GM12878 (cell line): ENCODE measurements around the gene THUMPD3. TPM values are rescaled to one million over a fixed set of nuclear protein-coding genes. Genes with fewer than 3 reads are reported as not detected.

Source experiments
- ATAC-seq: fragments of 200-7000 bp; cut with Tn5 transposase; 3 replicates; pipeline ENCODE4 v1.9.1; 2020; ENCODE audit warnings: mild to moderate bottlenecking, moderate library complexity
- BruUV-seq: library from RNA; stranded (reverse); fragments of 400-500 nt; replicated peaks from 2 replicates; lab custom pipeline; 2021; lab: Mats Ljungman, UMichigan
- CTCF ChIA-PET: fragments of 300-600 bp; sonication (Branson Sonifier 250); formaldehyde crosslinking; extraction: SDS; loops from one replicate; lab custom pipeline; 2021; ENCODE audit warnings: inconsistent platforms; lab: Yijun Ruan, JAX
- POLR2A ChIA-PET: fragments of 350-600 bp; formaldehyde crosslinking; extraction: SDS; loops from one replicate; lab custom pipeline; 2021; ENCODE audit warnings: inconsistent platforms; lab: Charles Lee
- RAD21 ChIA-PET: fragments of 300-600 bp; sonication (Branson Sonifier 250); formaldehyde crosslinking; loops from one replicate; lab custom pipeline; 2023; ENCODE audit warnings: antibody characterized with exemption; ENCODE audit not compliant: unreplicated experiment; lab: Charles Lee
- SMC1A ChIA-PET: fragments of 300-600 bp; sonication (Branson Sonifier 250); formaldehyde crosslinking; loops from one replicate; lab custom pipeline; 2023; ENCODE audit not compliant: unreplicated experiment, uncharacterized antibody; lab: Charles Lee
- DNase-seq: peaks from one replicate; pipeline ENCODE4 v3.0.0-alpha.2; 2011; ENCODE audit warnings: low read depth, low spot score
- FAIRE-seq: peaks from 3 replicates; lab custom pipeline; 2011; peaks lifted over from hg19 to GRCh38; lab: Jason Lieb, UNC
- H2AFZ ChIP-seq: 2 replicates; pipeline ENCODE4 v1.6.0; 2011; ENCODE audit warnings: low read depth, low read length, control low read depth; ENCODE audit not compliant: control insufficient read depth
- H3K27ac ChIP-seq: 2 replicates; pipeline ENCODE4 v1.5.1; 2011; ENCODE audit warnings: control low read depth; ENCODE audit not compliant: control insufficient read depth, insufficient read depth
- H3K27me3 ChIP-seq, 2 experiments: replicated peaks in 1 of 2; 2 replicates each; pipeline versions ENCODE4 v1.6.0 to v1.6.1; 2011; ENCODE audit warnings: low read length in 1 of 2; ENCODE audit not compliant: control insufficient read depth in 2 of 2, insufficient read depth in 2 of 2
- H3K36me3 ChIP-seq, 2 experiments: 2 replicates each; pipeline ENCODE4 v1.5.1; 2011; ENCODE audit warnings: low read length in 1 of 2; ENCODE audit not compliant: control insufficient read depth in 2 of 2, insufficient read depth in 2 of 2
- H3K4me1 ChIP-seq: 2 replicates; pipeline ENCODE4 v1.6.1; 2011; ENCODE audit warnings: mild to moderate bottlenecking, low read length, moderate library complexity, mixed read lengths; ENCODE audit not compliant: control insufficient read depth, insufficient read depth
- H3K4me2 ChIP-seq: 2 replicates; pipeline ENCODE4 v1.6.0; 2011; ENCODE audit warnings: control low read depth; ENCODE audit not compliant: control insufficient read depth, insufficient read depth
- H3K4me3 ChIP-seq: fragments of 200-600 bp; sonication (generic); 2 replicates; pipeline ENCODE4 v1.5.1; 2016
- H3K79me2 ChIP-seq: 2 replicates; pipeline ENCODE4 v1.6.0; 2011; ENCODE audit warnings: low read length; ENCODE audit not compliant: control insufficient read depth, insufficient read depth
- H3K9ac ChIP-seq: 2 replicates; pipeline ENCODE4 v1.8.0; 2011; ENCODE audit warnings: low read length, control low read depth, mixed read lengths; ENCODE audit not compliant: control insufficient read depth, insufficient read depth
- H3K9me3 ChIP-seq: replicated peaks from 3 replicates; pipeline ENCODE4 v1.5.1; 2011; ENCODE audit warnings: mild to moderate bottlenecking, low read length; ENCODE audit not compliant: control insufficient read depth, insufficient read depth
- H4K20me1 ChIP-seq: 2 replicates; pipeline ENCODE4 v1.6.0; 2011; ENCODE audit not compliant: control insufficient read depth, insufficient read depth
- BACH1 ChIP-seq: fragments of 450-650 bp; IDR thresholded peaks from 2 replicates; pipeline ENCODE4 v1.6.1; 2017; ENCODE audit warnings: mild to moderate bottlenecking, borderline replicate concordance
- BHLHE40 ChIP-seq, 2 experiments: fragments of 450-650 bp in 1 of 2; IDR thresholded peaks; 2 replicates each; pipeline ENCODE4 v1.6.1; 2011 to 2017; ENCODE audit warnings: low read depth in 2 of 2, borderline replicate concordance in 1 of 2, improper control_type of control experiment in 1 of 2, low read length in 1 of 2, mild to moderate bottlenecking in 1 of 2
- BRCA1 ChIP-seq: IDR thresholded peaks from 2 replicates; pipeline ENCODE4 v1.6.1; 2011; ENCODE audit warnings: low read depth, low read length, improper control_type of control experiment
- ESRRA ChIP-seq: IDR thresholded peaks from 2 replicates; pipeline ENCODE4 v1.6.1; 2012; ENCODE audit warnings: mild to moderate bottlenecking, low read length, improper control_type of control experiment
- GABPA ChIP-seq: IDR thresholded peaks from 2 replicates; pipeline ENCODE4 v1.6.1; 2014; ENCODE audit warnings: antibody characterized with exemption, low read depth, mild to moderate bottlenecking, inconsistent platforms
- HDGF ChIP-seq: fragments of 450-650 bp; IDR thresholded peaks from 2 replicates; pipeline ENCODE4 v1.6.1; 2016; ENCODE audit warnings: antibody characterized with exemption
- IRF4 ChIP-seq: IDR thresholded peaks from 2 replicates; pipeline ENCODE4 v1.6.1; 2011; ENCODE audit warnings: low read depth, low read length
- JUNB ChIP-seq: IDR thresholded peaks from 2 replicates; pipeline ENCODE4 v1.6.1; 2016; ENCODE audit warnings: antibody characterized with exemption, mild to moderate bottlenecking
- KDM1A ChIP-seq: fragments of 200-600 bp; sonication (generic); IDR thresholded peaks from 2 replicates; pipeline ENCODE4 v1.6.1; 2016; ENCODE audit warnings: borderline replicate concordance
- RELA ChIP-seq: fragments of 450-650 bp; IDR thresholded peaks from 2 replicates; pipeline ENCODE4 v1.8.0; 2014; ENCODE audit warnings: borderline replicate concordance; ENCODE audit not compliant: partially characterized antibody
- WRNIP1 ChIP-seq: IDR thresholded peaks from 2 replicates; pipeline ENCODE4 v1.6.1; 2011; ENCODE audit warnings: low read depth, low read length, improper control_type of control experiment, borderline replicate concordance
- ZNF384 ChIP-seq: IDR thresholded peaks from 2 replicates; pipeline ENCODE4 v1.6.1; 2012; ENCODE audit warnings: low read depth, mild to moderate bottlenecking, low read length, improper control_type of control experiment, borderline replicate concordance
- ZNF622 ChIP-seq: fragments of 450-650 bp; IDR thresholded peaks from 2 replicates; pipeline ENCODE4 v1.6.1; 2017; ENCODE audit warnings: mild to moderate bottlenecking, inconsistent platforms
- WGBS: methylation state at CpG from one replicate; pipeline ENCODE4 v1.1.6; 2016; ENCODE audit warnings: low lambda C conversion rate; ENCODE audit not compliant: insufficient replicate concordance, insufficient coverage; ENCODE audit errors: missing lambda C conversion rate; 5-methylcytosine and 5-hydroxymethylcytosine counted together
- in situ Hi-C: fragments of 300-500 bp; cut with MboI; formaldehyde crosslinking; loops from 9 replicates; pipeline ENCODE4 v1.14.3; 2018; ENCODE audit warnings: mixed read lengths
- intact Hi-C: fragments of 100-400 bp; cut with micrococcal nuclease; formaldehyde crosslinking; loops from one replicate; pipeline ENCODE4 v1.14.2; 2022; ENCODE audit not compliant: unreplicated experiment
- polyA plus RNA-seq, 11 experiments: library from polyadenylated mRNA; depleted of rRNA in 4 of 11; unstranded in 6 of 11; stranded (reverse) in 5 of 11; fragments of >200 nt; fragmentation: Nextera tagmentation in 4 of 11; fragmentation: Illumina TruSeq in 1 of 11; extraction: Ambion mirVana in 4 of 11; extraction: Trizol in 1 of 11; gene quantifications; 1 replicate in 1 of 11; 2 replicates in 10 of 11; pipeline versions ENCODE4 v1.2.1 to v1.2.3, GENCODE V29; 2011 to 2016; ENCODE audit warnings: inconsistent platforms in 2 of 11, missing spikeins in 2 of 11, low read depth in 1 of 11
- total RNA-seq, 4 experiments: library from RNA; depleted of rRNA in 3 of 4; stranded (reverse); fragments of >200 nt in 3 of 4; fragmentation: Illumina TruSeq in 1 of 4; extraction: Trizol in 1 of 4; gene quantifications; 2 replicates each; pipeline versions ENCODE4 v1.2.1 to v1.2.3, GENCODE V29; 2013 to 2021
- TF ChIP-seq, protein P1 (sequence below): fragments of 450-650 bp; IDR thresholded peaks from 2 replicates; pipeline ENCODE4 v1.6.1; 2018; ENCODE audit warnings: mild to moderate bottlenecking, low read depth, moderate library complexity; ENCODE audit not compliant: partially characterized antibody

THUMPD3 gene
- total and polyA plus RNA-seq, 10 of the 15 experiments (the other 5 are each of a cell fraction or from before 2014, with no cell fraction given) = 28.7 to 47.4 (median 41.8) TPM

DNA sequence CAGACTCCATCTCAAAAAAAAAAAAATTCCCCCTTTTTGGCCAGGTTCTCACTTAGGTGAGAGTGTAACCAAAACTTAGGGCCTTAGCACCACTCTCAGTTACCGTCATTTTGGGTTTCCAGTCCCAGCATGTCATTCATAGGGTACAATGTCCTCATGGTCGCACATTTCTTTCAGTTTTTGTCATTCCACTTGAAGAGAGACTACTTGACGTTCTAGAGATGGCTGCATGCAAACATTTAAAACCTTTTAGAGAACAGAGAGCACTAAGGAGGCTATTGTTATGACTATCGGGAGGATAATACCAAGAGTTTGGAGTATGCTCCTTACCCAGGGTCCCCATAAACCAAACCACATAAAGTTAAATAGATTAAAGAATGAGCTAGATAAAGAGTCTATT, 37.9 kb upstream of the THUMPD3 start:
- Histone ChIP-seq H3K4me1 (no peaks in the 10 kb centered on the region), H3K9ac (no peak overlapping the region), H3K4me2 (no peak overlapping the region), H3K4me3 (no peak overlapping the region), H3K36me3 (no peaks in the 10 kb centered on the region), H4K20me1 (no peaks in the 10 kb centered on the region), H3K79me2 (no peaks in the 10 kb centered on the region), H2AFZ (no peak overlapping the region), H3K9me3 (no peaks in the 10 kb centered on the region; the same call in 2 of the 3 replicates), H3K27me3 (no peaks in the 10 kb centered on the region), H3K27ac (no peak overlapping the region)
- RAD21 ChIA-PET = no interaction called here
- TF ChIP-seq ZNF622 = no peak
- TF ChIP-seq JUNB = peak; percentile 43; the same call in 1 of the 2 replicates
- BruUV-seq = no TSS peak
- in situ Hi-C loops (no loop called here), intact Hi-C loops (no loop called here)
- peak; percentile 45 for ATAC-seq
- no peak for FAIRE-seq
- 11% methylated on average over 4 of the region's 4 CpGs for WGBS
- no peak for DNase-seq
- POLR2A ChIA-PET = no interaction called here
- SMC1A ChIA-PET = no interaction called here
- CTCF ChIA-PET = interaction anchor here (1.2 kb wide), 1 partner anchor 11 kb away, joined by 3 read pairs; no protein-coding TSS in a partner anchor

DNA sequence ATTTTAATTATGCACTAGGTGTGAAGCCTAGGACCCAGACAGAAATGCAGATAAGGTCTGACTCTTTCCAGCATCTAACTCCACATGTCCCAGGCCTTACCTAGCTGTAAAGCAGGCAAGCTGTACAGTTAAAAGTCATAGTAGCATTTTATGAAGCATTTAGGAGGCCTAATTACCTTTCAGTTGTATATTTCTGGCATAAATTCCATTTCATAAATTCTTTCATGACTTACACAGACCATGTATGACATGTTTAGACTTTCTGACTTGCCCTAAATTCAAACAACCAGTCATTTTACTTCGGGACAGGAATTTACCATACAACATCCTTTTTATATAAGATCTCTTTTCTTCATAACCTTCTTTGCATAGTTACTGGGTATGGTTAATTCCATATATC, 35.3 kb upstream of the THUMPD3 start:
- H3K4me1 ChIP-seq = no peaks in the 10 kb centered on the region
- H3K4me3 ChIP-seq = no peak overlapping the region
- 4% methylated on average over 1 of the region's 1 CpG for whole genome bisulfite sequencing
- intact Hi-C loops = no loop called here
- H4K20me1 ChIP-seq = no peaks in the 10 kb centered on the region
- H2AFZ ChIP-seq = no peak overlapping the region
- no TSS peak for BruUV-seq
- no peaks in the 10 kb centered on the region for H3K27me3 ChIP-seq
- ChIA-PET RAD21 (no interaction called here), SMC1A (no interaction called here), POLR2A (no interaction called here), CTCF (no interaction called here)
- no peak overlapping the region for H3K9ac ChIP-seq
- ATAC-seq (no peak), FAIRE-seq (no peak), DNase-seq (no peak)
- no peaks in the 10 kb centered on the region for H3K36me3 ChIP-seq
- in situ Hi-C loops = no loop called here
- H3K79me2 ChIP-seq = no peaks in the 10 kb centered on the region
- no peaks in the 10 kb centered on the region; the same call in 1 of the 3 replicates for H3K9me3 ChIP-seq
- no peak overlapping the region for H3K27ac ChIP-seq
- no peak overlapping the region for H3K4me2 ChIP-seq
- TF ChIP-seq ZNF384 (no peak), WRNIP1 (no peak), RELA (no peak), HDGF (no peak), BRCA1 (no peak), KDM1A (no peak), BACH1 (no peak), BHLHE40 (IDR thresholded peaks at IDR 0.05; ENCODE audit: borderline replicate concordance in 1 of 2, low read depth in 2 of 2, low read length in 1 of 2) (no peak), GABPA (no peak), IRF4 (no peak), ESRRA (no peak)
- TF ChIP-seq, protein P1, sequence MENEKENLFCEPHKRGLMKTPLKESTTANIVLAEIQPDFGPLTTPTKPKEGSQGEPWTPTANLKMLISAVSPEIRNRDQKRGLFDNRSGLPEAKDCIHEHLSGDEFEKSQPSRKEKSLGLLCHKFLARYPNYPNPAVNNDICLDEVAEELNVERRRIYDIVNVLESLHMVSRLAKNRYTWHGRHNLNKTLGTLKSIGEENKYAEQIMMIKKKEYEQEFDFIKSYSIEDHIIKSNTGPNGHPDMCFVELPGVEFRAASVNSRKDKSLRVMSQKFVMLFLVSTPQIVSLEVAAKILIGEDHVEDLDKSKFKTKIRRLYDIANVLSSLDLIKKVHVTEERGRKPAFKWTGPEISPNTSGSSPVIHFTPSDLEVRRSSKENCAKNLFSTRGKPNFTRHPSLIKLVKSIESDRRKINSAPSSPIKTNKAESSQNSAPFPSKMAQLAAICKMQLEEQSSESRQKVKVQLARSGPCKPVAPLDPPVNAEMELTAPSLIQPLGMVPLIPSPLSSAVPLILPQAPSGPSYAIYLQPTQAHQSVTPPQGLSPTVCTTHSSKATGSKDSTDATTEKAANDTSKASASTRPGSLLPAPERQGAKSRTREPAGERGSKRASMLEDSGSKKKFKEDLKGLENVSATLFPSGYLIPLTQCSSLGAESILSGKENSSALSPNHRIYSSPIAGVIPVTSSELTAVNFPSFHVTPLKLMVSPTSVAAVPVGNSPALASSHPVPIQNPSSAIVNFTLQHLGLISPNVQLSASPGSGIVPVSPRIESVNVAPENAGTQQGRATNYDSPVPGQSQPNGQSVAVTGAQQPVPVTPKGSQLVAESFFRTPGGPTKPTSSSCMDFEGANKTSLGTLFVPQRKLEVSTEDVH = no peak
